Mucosa of descending colon (tissue), 3 donors: ENCODE results near the gene MYO10. TPM values are rescaled to one million over a fixed set of nuclear protein-coding genes. Genes with fewer than 3 reads are reported as not detected.

ENCODE experiments used
- ATAC-seq: fragments of 200-7000 bp; cut with Tn5 transposase; one replicate; pipeline ENCODE4 v1.9.1; 2020; ENCODE audit warnings: mild to moderate bottlenecking, moderate library complexity
- DNase-seq, 3 donors: peaks; one replicate each; pipeline ENCODE4 v3.0.0-alpha.2; 2020
- H3K36me3 ChIP-seq: fragments of 200-600 bp; one replicate; pipeline ENCODE4 v1.8.0; 2021; ENCODE audit warnings: low read depth, mild to moderate bottlenecking
- H3K4me1 ChIP-seq: fragments of 200-600 bp; one replicate; pipeline ENCODE4 v1.8.0; 2021; ENCODE audit warnings: low read depth, mild to moderate bottlenecking
- H3K4me3 ChIP-seq: fragments of 200-600 bp; one replicate; pipeline ENCODE4 v1.8.0; 2021; ENCODE audit warnings: mild to moderate bottlenecking
- H3K9me3 ChIP-seq: fragments of 200-600 bp; one replicate; pipeline ENCODE4 v1.8.0; 2021; ENCODE audit warnings: mild to moderate bottlenecking
- CTCF ChIP-seq: fragments of 200-600 bp; IDR thresholded peaks from one replicate; pipeline ENCODE4 v1.8.0; 2022; ENCODE audit warnings: antibody characterized with exemption, mild to moderate bottlenecking
- intact Hi-C, 2 donors: fragments of 100-400 bp; cut with DNase I in 1 of 2; cut with micrococcal nuclease in 1 of 2; formaldehyde crosslinking; loops; one replicate each; pipeline versions ENCODE4 v1.11.0 to v1.11.1; 2022; cut with DNase I, micrococcal nuclease
- total RNA-seq, 3 donors: library from RNA; stranded (reverse); fragmentation: NEBNext Ultra II Directional in 2 of 3; extraction: Animal tissue kit (Norgen Biotek cat#: 25700) in 2 of 3; gene quantifications; one replicate each; pipeline versions ENCODE4 v1.2.1 to v1.2.4, GENCODE V29; 2021 to 2023
- donor health status: DM: no; HTN: no; CAD: no; lungs with moderate emphysema.
- donor health status: DM: no; HTN: no; CAD: no.
- donor health status: DM: no; HTN: yes; CAD: no.

MYO10 gene
- total RNA-seq, 3 donors from 2014 or later: 29.4 to 87.8 (median 61.3) TPM

GRCh38 chr5:16713386-16713928 is 222.6 kb downstream of the MYO10 start:
- no peak overlapping the region for H3K4me3 ChIP-seq
- TF ChIP-seq CTCF: no peak
- peaks cover 4% of the 10 kb centered on the region for H3K4me1 ChIP-seq
- no peaks in the 10 kb centered on the region for H3K9me3 ChIP-seq
- DNase-seq (peak in 1 of 3 donors; percentile 40), ATAC-seq (peak; percentile 60)
- H3K36me3 ChIP-seq: no peaks in the 10 kb centered on the region
- intact Hi-C loops: no loop called here

- DNase-seq: no peak
- no peak for TF ChIP-seq CTCF
- no peak for ATAC-seq
Observed at GRCh38 chr5:16712620-16713019, 223.5 kb downstream of the MYO10 start.

GRCh38 chr5:16712178-16712577 is 223.9 kb downstream of the MYO10 start:
- Histone ChIP-seq H3K36me3 (no peaks in the 10 kb centered on the region), H3K4me1 (peaks cover 4% of the 10 kb centered on the region), H3K4me3 (no peak overlapping the region), H3K9me3 (no peaks in the 10 kb centered on the region)
- ATAC-seq: no peak
- TF ChIP-seq CTCF: no peak
- intact Hi-C loops: no loop called here
- DNase-seq: no peak

More at GRCh38 chr5:16712620-16713019, 223.5 kb downstream of the MYO10 start:
- intact Hi-C loops: no loop called here
- H3K36me3 ChIP-seq: no peaks in the 10 kb centered on the region
- no peaks in the 10 kb centered on the region for H3K9me3 ChIP-seq
- peaks cover 4% of the 10 kb centered on the region for H3K4me1 ChIP-seq
- H3K4me3 ChIP-seq: no peak overlapping the region

- Histone ChIP-seq H3K9me3 (no peaks in the 10 kb centered on the region), H3K4me3 (no peak overlapping the region), H3K4me1 (peaks cover 4% of the 10 kb centered on the region), H3K36me3 (no peaks in the 10 kb centered on the region)
- intact Hi-C loops: no loop called here
- TF ChIP-seq CTCF: no peak
- DNase-seq (no peak), ATAC-seq (no peak)
Observed at GRCh38 chr5:16709691-16710433, 226.2 kb downstream of the MYO10 start.

- intact Hi-C loops: no loop called here
- Histone ChIP-seq H3K4me1 (no peaks in the 10 kb centered on the region), H3K9me3 (no peaks in the 10 kb centered on the region), H3K36me3 (no peaks in the 10 kb centered on the region), H3K4me3 (no peak overlapping the region)
- no peak for ATAC-seq
- DNase-seq: no peak
- TF ChIP-seq CTCF: no peak
Observed at GRCh38 chr5:16707869-16708192, 228.3 kb downstream of the MYO10 start.
